Mesenteric fat pad (tissue), 1 donor: ENCODE measurements around the gene MMEL1. TPM values are rescaled to one million over a fixed set of nuclear protein-coding genes. Genes with fewer than 3 reads are reported as not detected.

Source experiments
- DNase-seq: peaks from one replicate; pipeline ENCODE4 v3.0.0-alpha.2; 2020; ENCODE audit warnings: low spot score
- total RNA-seq: library from RNA; stranded (reverse); fragmentation: NEBNext Ultra II Directional; extraction: Animal tissue kit (Norgen Biotek cat#: 25700); gene quantifications from one replicate; pipeline ENCODE4 v1.2.1, GENCODE V29; 2021
- donor health status: DM: yes; HTN: yes; CAD: no.

The MMEL1 gene
- total RNA-seq, 1 donor from 2014 or later = 3.2 TPM

- peak; percentile 86 for DNase-seq
Observed at GRCh38 chr1:2605509-2606395, 27.1 kb downstream of the MMEL1 start.

GRCh38 chr1:2604844-2605508 lies 27.8 kb downstream of the MMEL1 start:
- DNase-seq = peak; percentile 84

- peak; percentile 85 for DNase-seq
Observed at GRCh38 chr1:2604156-2604843, 28.5 kb downstream of the MMEL1 start.

GRCh38 chr1:2603521-2604155 lies 29.2 kb downstream of the MMEL1 start:
- peak; percentile 69 for DNase-seq

- peak; percentile 51 for DNase-seq
Observed at GRCh38 chr1:2602866-2603520, 29.8 kb downstream of the MMEL1 start.

- DNase-seq = peak; percentile 45
Observed at GRCh38 chr1:2602311-2602835, 30.4 kb downstream of the MMEL1 start.

GRCh38 chr1:2601721-2602303 lies 31.0 kb downstream of the MMEL1 start:
- peak; percentile 74 for DNase-seq

- no peak for DNase-seq
Observed at GRCh38 chr1:2598329-2598931, 34.4 kb downstream of the MMEL1 start.

- no peak for DNase-seq
Observed at GRCh38 chr1:2597441-2598328, 35.1 kb downstream of the MMEL1 start.

- DNase-seq = no peak
Observed at GRCh38 chr1:2596530-2597333, 36.1 kb downstream of the MMEL1 start.

- no peak for DNase-seq
Observed at GRCh38 chr1:2595812-2596529, 36.8 kb downstream of the MMEL1 start.

- DNase-seq = no peak
Observed at GRCh38 chr1:2595261-2595811, 37.5 kb downstream of the MMEL1 start.

GRCh38 chr1:2594641-2595131 lies 38.1 kb downstream of the MMEL1 start:
- DNase-seq = no peak

GRCh38 chr1:2594001-2594640 lies 38.7 kb downstream of the MMEL1 start:
- DNase-seq = no peak

GRCh38 chr1:2593251-2593878 lies 39.5 kb downstream of the MMEL1 start:
- no peak for DNase-seq

- DNase-seq = no peak
Observed at GRCh38 chr1:2592672-2593071, 40.1 kb downstream of the MMEL1 start.
